Daoy (cell line): ENCODE results near the gene DMKN. TPM values are rescaled to one million over a fixed set of nuclear protein-coding genes. Genes with fewer than 3 reads are reported as not detected.
A peak's percentile ranks its signal among the peaks of the same experiment; 100 is the strongest.

Source experiments
- DNase-seq: peaks from one replicate; pipeline ENCODE4 v3.0.0-alpha.2; 2015; ENCODE audit warnings: low read depth
- total RNA-seq: library from RNA; depleted of rRNA; stranded (reverse); fragments of >200 nt; shearing (Covaris generic); gene quantifications from 2 replicates; pipeline ENCODE4 v1.2.3, GENCODE V29; 2014

Gene DMKN
- total RNA-seq, 1 experiment from 2014 or later = 54.3 TPM

DNA sequence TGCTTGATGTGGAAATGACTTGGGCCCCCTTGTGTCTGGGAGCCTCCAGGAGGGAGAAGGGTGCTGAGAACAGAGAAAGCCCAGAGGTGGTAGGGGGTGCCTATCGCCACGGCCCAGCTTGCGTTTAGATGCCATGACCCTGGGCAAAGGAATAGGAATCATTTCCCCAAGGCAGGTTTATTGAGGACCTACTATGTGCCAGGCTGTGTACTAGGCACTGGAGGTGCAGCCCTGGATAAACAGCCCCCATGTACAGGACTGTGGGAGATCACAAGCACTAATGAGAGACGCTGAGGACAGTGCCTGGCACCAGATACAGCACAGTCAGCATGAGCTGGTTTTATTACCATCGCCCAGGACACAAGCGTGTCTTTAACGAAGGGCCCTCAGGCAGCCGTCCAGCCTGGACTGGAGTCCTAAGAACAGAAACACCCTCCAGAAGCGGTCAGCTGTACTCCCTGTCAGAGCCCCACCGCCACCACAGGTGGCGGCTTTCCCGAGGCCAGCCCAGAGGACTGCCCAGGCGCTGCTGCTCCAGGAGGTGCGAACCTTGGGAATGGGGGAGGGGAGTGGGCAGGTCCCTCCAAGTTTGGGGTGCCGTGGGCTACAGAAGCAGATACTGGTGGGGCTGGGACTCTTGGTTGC, 36.6 kb upstream of the DMKN start:
- no peak for DNase-seq

DNA sequence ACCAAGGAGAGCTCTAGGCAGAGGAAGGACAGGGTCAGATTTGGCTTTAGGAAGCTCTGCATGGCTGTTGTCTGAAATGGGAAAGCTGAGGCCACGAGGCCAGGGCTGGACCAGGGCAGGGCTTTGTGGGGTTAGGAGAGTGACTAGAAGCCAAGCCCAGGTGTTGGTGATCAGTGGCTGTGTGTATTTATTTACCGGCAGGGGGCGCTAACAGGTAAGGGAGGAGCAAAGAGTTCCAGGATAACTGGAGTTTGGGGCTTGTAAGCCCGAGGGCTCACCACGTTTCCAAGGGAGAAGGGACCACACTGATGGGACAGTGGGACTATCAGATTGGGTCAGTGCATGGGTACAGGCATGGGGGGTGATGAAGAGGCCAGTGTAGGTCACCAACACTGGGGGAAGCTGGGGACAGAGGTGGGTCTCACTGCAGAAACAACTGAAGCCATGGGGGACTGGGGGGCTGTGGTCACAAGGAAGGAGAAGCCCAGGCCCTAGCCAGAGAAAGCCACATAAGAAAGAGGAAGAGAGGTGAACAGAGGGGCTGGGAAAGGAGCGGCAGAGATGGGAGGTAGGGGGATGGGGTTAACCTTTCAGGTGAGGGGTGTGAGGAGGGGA, 35.8 kb upstream of the DMKN start:
- peak; percentile 74 for DNase-seq

GRCh38 chr19:35546532-35546931, 33.1 kb upstream of the DMKN start:
- DNase-seq = no peak

DNA sequence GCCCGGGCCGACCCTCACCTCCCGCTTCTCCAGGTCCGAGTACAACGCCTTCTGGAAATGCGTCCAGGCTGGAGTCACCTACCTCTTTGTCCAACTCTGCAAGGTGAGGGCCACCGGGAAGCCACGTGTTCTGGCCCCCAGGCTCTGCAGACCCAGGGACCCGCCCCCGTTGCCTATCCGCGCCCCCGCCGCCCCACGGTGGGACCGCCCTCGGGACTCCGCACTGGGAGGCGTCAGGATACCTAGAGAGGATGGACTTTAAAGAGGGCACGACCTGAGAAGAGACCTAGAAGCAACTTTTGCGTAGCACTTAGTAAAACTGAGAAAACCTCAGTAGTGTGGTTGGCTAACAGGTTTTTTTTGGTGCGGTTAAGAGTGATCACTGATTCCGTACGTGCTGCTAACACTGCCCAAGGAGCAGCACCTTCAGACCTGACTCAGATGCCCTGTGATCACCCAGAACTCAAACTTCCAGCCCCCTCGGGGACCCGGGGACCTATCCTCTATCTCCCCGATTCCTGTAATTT, 32.5 kb upstream of the DMKN start:
- DNase-seq = peak; percentile 43

DNA sequence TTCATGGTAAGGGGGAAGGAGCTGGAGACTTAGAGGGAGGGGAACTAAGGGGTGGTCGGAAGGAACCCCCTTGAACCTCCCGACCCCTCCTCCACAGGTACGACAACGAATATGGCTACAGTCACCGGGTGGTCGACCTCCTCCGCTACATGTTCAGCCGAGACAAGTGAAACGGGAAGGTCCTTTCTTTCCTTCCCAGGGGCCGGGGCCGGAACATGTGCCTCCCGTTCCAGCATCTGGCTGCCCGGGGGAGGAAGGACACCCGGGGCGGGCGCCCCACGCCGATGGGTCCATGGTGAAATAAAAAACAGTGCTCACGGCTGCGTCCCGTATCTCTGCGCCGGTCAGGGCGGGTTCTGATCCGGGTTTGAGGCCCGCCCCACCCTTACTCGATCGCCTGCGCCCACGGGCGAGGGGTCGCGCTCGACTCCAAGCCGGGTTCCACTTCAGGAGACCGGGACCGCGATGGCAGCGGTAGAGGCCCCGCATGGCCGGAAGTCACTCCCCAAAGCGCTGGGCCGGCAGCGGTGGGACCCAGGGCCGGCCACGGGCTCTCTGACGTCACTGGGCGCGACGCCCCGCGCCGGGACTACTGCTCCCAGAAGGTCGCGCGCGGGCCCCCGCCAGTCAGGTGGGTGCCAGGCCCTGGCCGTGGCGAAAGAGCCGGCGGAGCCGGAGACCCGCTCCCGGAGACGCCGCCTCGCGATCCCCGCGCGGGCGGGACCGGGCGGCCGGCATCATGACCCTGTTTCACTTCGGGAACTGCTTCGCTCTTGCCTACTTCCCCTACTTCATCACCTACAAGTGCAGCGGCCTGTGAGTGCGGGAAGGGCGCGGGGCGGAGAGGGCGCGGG, 31.8 kb upstream of the DMKN start, which contains the start of gene TMEM147:
Gene TMEM147, plus strand, starts transcription at position 626 of the 854 bp plus-strand sequence. Its CDS starts 114 bp downstream, at position 740.
- peak; percentile 95 for DNase-seq

DNA sequence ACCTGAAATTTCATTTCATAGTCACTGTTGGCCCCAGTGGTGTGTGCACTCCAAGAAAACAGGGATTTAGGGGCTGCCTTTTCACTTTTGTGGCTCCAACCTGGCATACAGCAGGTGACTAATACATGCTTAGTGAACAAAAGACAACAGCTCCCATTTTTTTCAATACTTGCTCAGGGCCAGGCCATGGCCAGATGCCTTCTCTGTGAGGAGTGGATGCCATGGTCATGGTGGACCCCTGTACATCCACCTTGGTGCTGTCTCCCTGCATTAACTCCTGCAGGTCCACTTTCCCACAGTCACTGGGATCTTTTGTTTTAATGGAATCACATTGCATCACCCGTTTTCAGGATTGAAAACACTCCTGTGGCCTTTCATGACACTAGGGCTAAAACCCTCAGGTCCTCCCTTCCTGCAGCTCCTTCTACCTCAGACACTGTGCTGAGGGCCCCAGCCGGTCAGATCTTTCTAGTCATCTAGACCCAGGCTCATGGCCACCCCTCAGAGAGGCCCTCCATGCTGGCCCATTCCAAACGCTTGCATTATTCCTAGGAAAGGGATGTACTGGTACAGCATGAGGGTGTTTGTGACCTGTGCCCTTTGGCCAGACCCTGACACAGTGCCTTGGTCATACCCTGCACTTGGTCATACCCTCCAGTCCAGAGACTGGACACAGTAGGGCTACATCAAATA, 30.8 kb upstream of the DMKN start:
- no peak for DNase-seq

- no peak for DNase-seq
Measured at GRCh38 chr19:35543280-35544109, 30.0 kb upstream of the DMKN start.

GRCh38 chr19:35542209-35542608, 28.8 kb upstream of the DMKN start:
- DNase-seq = no peak

- no peak for DNase-seq
Measured at GRCh38 chr19:35540356-35540927, 27.0 kb upstream of the DMKN start.

GRCh38 chr19:35539850-35540249, 26.4 kb upstream of the DMKN start:
- no peak for DNase-seq

- DNase-seq = no peak
Measured at GRCh38 chr19:35539314-35539713, 25.9 kb upstream of the DMKN start.

- DNase-seq = no peak
Measured at GRCh38 chr19:35534803-35535480, 21.5 kb upstream of the DMKN start.

GRCh38 chr19:35533822-35534392, 20.5 kb upstream of the DMKN start:
- DNase-seq = peak; percentile 46

DNA sequence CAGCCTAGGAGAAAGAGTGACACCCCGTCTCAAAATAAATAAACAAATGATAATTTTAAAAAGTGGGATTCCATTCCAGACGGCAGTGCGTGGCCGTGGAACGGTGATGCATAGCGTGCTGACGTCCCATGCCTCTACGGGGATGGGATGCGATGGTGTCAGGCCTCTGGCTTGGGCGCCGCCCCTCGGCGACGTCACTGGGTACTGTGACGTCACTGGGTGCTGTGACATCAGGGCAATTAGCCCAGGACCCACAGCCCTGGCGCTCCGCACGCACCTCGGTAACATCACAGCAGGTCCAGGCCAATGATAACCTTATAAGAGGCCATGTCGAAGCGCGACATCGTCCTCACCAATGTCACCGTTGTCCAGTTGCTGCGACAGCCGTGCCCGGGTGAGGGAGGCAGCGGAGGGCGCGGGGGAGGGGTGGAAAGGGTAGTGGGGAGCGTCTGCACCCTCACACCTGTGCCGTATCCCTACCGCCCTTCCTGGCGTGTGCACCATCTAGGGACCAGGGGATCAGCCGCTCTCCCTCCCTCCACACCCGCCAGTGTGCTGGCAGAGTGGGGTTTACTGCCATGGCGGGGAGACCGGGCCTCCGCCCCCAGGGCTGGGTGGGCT, 19.9 kb upstream of the DMKN start, which contains the start of gene GAPDHS:
Gene GAPDHS, plus strand, starts transcription at position 256 of the 621 bp plus-strand sequence. Its CDS starts 72 bp downstream, at position 328.
- DNase-seq = no peak

GRCh38 chr19:35531291-35531690, 17.8 kb upstream of the DMKN start:
- no peak for DNase-seq

DNA sequence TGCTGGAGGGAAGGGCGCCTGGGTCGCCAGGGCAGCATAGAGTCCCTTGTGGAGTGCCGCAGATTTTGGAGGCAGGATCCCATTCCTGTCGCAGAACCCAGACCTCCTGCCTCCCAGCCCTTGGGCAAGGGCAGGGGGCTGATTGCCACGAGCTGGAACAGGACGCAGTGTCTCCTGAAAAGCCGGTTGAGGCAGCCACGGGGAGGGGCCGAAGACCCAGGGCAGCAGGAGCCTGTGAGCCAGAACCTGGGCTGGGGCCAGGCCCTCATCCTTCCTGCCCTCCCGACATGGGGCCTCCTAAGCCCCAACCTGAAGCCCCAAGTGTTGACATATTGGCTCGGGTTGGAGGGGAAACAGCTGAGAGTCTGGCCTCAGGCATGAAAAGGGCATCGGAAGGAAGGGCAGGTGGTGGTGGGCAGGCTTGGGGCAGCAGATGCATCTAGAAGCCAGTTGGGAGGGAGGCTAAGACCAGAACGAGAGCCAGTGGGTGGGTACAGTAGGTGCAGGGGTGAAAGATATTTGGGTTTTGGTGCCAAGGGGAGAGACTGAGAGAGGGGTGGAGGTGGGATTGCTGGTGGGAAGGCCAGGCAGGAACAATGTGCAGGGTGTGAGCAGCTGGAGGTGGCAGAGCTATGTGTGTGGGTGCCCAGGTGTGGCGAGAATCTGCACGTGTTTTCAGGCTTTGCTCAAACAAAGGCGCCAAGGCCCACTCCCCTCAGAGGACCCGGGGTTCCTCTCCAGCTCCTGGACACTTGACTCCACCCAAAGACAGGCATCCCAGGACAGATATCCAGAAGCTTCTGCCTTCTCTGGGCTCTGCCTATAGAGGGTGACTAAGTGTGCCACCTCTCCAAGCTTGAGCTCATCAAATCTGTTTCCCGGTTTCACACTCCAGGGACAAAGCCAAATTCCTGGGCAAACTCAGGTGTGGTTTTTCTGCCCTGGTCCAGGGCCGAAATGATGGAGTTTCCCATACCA, 16.1 kb upstream of the DMKN start:
- no peak for DNase-seq

DNA sequence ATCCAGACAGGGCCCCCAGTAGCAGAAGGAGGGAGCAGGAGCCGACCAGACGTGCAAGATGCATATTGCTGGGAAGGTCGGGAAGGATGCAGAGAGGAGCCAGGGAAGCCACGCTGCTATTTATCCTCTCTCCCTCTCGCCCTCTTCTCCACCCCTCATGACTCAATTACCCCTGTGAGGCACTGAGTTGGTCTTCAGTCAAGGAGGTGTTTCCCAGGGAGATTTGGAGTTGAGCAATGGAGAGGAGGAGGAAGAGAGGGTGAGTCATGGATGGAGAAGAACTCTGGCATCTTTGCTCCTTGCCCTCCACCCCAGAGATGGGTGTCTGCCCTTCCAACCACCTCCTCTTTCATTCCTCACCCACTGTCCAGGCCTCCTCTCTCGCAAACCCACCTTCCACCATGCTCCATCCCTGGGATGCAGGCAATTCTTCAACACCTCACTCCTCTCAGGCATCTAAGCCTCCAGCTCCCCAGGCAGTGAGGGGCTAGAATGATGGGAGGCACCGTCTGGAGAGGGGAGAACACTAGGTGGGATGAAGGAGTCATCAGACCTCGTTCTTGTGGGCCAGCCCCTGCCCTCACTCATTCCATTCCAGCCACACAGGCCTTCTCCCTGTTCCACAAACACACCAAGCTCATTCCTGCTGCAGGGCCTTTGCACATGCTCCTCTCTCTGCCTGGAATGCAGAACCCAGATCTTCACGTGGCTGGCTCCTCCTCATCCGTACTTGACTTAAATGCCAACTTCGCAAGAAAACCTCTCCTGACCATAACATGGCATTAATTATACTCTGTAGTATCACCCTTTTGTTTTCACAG, 15.0 kb upstream of the DMKN start, which contains the start of gene SBSN:
Gene SBSN, minus strand, starts transcription at position 94 of the 821 bp plus-strand sequence. Its CDS starts 30 bp downstream, at position 64.
- peak; percentile 51 for DNase-seq
